CMK (cell line): Measurements from ENCODE around the gene RFNG.

Experiments used
- DNase-seq: peaks from one replicate; pipeline ENCODE4 v3.0.0-alpha.2; 2010; ENCODE audit warnings: low read depth

Gene RFNG

DNA sequence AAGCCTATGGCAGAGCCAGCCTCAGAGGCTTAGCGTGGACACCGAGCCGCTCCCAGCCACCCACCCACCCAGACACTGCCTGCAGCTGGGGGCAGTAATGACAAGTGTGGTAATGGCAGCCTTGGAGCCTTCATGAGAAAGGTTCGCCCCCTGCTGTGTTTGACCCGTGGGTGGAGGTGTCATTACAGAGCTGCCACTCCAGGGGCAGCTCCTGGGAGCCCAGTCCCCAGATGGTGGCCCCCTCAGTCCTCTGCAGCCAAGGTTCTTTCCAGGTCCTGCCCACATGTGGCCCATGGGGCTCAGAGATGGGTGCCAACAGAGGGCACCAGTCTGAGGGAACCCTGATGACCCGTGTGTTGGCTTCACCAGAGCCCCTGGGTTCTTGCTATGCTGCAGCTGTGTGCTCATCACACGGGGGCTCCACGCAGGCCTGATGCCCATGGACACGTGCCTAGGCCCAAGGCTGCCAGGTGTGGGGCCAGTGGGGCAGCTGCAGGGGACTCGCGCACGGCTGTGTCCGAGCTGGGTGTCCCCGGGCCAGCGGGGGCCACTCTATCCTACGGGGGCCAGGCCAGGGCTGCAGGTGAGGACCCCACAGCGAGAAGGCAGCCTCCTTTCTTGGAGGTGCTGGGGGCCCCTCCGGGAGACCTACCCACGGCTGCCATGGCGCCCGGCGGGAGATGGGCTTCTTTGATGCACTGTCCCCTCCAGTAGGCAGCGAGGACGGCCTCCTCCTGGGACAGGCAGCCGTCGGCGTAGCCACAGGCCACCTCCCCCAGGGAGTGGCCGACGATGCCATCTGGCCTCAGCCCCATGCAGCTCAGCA, 38.3 kb upstream of the RFNG start:
- DNase-seq = no peak

DNA sequence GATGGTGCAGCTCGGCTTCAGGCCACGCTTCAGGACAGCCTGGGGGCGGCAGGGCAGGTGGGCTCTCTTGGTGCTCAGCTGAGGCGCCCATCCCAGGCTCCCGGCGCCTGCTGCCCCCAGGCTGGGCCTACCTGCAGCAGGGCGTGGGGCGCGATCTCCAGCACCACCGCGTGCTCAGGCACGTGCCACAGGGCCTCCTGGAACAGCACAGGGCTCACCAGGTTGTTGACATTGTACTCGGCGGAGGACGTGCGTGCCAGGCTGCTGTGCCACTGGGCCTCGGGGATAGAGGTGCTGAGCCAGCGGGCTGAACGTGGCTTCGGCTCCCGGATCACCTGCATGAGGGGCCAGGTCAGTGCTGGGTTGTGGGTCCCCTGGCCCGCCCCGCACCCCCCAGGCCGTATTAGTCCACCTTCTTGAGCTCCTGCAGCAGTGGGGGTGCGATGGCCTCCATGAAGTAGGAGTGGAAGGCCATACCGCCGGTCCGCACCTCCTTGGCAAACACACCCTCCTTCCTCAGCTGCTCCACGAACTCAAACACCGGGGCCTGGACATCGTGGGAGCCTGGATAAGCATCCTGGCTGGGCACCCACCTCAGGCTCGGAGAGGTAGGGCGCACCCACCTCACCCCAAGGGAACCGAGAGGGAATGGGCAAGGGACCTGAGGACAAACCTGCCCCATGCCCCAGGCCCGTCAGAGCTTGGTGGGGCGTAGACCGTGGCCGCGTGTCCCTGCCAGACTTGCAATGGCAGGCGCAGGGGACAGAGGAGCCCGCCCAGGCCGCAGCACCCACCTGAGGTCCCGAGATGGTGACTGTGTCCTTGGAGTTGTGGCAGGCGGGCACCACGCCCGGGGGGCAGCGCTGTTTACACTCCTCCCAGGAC, 37.5 kb upstream of the RFNG start:
- DNase-seq = no peak

DNA sequence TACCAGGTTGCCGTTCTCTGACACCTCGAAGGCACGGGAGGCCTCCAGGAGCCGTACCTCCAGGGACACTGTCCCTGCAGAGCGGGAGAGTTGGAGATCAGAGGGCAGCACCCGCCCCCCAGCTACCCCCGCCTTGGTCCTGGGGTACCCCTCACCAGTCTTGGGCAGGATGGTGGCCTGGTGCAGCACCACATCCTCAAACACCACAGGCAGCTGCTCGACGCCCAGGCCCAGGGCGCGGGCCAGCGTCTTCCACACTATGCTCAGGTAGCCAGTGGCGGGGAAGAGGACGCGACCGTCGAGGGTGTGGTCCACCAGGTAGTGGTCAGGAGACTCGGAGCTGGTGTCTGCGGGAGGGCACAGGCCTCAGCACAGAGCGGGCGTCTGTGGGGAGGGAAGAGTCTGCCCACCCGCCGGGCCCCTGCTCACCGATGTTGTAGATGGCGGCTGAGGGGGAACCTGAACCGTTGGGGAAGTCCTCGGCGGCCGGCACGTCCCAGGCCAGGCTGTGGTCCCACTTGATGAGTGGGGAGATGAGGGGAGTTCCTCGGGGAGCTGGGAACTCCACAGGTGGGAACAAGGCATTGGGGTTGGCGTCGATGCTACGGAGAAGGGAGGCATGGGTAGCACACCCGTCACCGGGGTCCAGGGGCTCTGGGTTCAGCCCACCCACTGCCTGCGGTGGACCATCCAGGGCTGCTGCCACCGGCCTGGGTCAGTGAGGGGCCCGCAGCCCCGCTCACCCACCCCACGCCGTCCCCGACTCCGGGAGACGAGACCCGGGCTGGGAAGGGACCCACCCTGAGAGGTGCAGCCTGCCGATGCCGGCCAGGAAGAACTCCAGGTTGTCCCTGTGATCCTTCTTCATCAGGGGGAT, 36.6 kb upstream of the RFNG start:
- DNase-seq = no peak

DNA sequence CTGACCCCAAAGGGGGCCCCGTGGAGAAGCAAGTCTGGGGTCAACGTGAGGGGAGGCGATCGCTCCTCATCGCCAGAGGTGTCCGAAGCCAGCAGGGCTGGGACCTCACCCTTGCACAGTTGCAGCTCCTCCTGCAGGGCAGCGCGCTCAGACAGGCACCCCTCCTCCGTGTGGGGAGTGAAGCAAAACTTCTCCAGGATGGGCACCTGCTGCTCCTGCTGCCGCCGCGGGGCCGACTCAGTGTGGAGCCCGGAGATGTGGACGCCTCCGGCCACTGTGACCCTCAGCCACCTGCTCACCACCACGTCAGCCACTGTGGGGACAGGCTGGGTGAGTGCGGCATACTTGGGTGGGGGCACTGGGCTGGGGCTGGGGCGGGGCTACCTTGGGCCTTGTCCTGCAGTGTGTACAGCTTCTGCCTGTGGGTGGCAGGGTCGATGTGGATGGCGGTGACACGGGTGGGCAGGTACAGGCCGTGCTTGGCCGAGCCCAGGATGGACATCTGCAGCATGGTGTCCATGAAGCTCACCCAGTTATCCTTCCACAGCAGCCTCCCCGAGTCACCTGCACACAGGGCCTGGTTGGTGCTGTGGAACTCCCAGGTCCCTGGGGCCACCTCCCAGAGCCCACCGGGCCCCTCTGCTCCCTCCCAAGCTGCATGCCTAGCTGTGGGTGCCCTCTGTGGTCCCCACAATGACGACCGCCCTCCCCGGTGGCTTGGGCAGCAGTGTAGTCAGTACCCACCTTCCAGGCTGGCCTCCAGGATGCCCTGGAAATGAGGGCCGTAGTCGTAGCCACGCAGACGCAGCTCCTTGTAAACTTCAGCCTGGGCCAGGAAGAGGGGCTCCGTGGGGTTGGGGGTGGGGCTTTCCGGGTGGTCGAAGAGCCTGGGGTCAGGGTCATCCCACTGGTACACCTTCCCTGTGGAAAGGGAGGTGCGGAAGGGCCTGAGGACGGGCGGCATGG, 35.6 kb upstream of the RFNG start:
- no peak for DNase-seq

DNA sequence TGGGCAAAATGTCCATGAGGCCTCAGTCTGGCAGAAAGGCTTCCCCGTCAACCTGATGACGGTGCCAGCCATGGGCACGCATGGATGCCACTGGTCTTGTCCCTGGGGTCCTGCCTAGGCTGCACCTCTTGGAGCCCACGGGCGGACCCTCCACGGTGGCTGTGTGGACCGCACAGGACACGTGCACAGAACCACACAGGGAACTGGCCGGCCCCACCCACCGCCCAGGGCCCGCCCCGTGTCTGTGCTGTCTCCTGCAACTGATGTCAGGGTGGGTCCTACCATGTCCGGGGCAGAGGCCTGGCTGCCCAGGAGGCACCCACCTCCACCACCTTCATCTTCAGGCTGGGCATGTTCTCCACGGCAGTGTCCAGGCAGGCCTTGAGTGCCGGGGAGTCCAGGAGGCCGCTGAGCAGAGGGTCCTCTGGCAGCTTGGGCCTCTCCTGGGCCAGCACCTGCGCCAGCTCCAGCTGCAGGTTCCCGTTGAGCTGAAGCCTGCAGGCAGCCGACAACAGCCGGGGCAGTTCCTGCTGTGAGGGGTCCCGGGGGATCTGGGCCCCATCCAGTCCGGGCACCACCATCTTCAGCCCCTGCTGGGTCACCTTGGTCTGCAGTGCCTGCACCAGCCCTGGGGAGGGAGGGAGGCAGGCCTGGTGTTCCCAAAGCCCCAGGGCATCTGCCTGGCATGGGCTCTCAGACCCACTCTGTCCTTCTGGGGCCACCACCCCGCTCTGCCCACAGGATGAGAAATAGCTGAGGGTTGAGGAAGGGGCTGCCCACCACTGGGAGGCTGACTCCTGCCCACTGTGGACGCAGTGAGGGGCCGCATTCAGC, 34.5 kb upstream of the RFNG start:
- DNase-seq = no peak

DNA sequence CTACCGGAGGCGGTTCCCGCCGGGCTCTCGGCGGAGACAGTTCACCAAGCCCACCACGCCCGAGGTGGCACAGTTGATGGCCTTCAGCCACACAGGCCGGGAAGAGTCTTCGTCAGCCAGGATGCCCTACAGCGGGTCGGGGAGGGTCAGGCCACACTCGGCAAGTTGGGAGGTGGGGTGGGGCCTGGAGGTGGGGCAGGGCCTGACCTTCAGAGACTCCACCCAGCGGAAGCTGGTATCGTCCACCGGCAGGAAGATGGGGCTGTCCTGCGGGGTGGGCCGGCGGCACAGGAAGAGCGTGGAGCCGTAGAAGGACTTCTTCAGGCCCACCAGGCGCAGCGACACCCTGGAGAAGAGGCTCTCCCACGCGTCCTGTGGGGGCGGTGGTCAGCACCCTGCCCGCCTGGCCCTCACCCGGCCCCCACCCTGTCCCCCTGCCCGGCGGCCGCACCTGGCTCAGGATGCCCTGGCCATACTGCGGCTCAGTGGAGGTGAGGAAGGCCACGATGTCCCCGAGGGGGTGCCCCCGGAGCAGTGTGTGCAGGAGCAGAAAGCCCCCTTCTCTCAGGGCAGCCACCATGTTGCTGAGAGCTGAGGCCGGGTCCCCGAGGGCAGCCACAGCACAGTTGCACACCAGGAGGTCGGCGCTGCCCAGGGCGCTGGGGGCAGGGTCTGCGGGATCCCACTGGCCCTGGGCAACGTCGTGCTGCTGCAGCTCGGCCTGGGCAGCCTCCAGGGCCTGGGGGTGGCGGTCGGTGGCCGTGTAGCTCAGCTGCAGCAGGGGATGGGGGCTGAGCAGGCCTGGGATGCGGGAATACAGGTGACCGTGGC, 33.6 kb upstream of the RFNG start:
- no peak for DNase-seq

DNA sequence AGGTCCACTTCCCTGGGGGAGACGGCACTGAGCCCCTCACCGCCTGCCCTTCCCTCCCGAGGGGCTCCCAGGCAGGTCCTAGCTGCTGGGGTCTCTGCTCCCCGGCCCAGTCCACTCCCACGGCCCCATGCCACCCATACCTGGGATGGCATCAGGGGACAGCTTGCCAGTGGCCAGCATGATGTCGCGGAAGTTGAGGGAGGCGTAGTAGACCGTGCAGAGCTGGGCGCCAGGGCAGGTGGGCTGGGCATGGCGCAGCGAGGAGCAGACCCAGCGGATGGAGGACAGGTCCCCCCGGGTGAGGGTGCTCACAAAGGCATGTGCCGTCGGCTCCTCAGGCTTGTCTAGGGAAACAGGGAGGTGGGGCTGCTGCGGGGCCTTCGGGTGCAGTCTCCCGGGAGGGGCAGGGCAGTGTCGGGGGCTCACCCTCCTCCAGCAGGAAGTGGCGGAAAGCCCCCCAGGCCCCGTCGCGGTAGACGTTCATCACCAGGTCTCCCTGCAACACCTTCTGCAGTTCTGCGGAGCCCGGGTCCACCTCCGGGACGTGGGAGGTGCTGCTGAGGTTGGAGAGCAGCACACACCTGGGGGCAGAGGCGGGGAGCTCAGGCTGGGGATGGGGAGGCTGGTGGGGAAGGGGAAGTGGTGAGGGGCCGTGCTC, 32.9 kb upstream of the RFNG start:
- DNase-seq = no peak

DNA sequence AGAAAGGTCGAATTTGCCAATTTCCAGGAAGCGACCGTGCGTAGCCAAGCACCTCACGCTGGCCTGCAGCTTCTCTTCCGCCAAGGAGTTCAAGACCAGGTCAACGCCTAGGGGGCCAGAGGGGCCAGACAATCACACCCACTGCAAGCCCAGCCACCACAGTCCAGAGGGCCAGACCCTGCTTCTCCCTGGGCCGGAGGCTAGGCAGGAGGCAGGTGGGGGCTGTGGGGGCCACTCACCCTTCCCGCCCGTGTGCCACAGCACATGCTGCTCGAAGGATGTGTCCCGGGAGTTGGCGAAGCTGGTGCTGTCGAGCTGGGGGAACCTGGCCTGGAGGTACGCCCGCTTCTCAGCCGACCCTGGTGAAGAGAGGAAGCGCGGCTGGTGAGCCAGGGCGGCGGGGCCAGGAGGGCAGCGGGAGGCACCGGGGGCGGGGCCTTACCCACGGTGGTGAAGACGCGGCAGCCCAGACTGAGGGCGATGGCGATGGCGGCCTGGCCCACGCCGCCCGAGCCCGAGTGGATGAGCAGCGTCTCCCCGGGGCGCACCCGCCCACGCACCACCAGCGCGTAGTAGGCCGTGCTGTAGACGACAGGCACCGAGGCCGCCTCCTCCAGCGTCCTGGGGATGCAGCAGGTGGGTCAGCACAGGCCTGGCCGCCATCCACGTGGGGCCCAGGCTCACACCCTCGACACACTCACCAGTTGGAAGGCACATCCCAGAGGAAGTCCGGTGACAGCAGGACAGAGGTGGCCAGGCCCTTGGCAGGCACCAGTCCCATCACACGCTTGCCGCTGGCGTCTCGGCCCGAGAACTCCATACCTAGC, 32.1 kb upstream of the RFNG start:
- no peak for DNase-seq

DNA sequence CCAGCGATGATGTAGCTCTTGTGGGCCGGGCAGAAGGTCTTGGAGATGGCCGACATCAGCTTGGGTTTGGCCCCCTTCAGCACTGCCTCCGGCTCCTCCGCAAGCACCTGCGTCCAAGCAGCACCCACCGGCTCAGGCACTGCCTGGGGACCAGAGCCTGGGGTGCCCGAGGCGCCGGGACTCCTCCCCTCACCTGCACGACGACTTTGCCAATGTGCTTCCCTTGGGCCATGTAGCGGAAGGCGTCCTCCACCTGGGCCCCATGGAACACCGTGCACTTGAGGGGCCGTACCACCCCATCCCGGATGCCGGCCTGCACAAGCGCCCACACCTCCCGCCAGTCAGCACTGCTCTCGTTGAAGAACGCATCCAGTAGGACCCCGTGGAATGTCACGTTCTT, 31.4 kb upstream of the RFNG start:
- no peak for DNase-seq

DNA sequence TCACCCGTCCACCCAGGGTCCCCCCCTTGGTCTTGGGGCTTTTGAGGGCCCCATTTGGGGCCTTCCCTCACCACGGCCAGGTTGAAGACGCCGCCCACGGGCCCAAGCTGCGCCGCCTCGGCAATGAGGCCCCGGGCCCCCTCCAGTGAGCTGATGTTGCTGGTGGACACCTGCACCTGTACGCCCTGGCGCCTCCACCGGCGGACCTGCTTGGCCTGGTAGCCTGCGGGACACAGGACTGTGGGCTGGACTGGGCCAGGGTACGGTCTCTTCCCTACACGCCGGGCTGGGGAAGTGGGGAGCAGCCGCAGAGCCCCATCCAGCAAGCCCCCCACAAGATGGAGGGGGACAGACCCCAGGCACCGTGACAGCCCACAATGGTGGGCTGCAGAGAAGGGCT, 30.8 kb upstream of the RFNG start:
- DNase-seq = no peak

DNA sequence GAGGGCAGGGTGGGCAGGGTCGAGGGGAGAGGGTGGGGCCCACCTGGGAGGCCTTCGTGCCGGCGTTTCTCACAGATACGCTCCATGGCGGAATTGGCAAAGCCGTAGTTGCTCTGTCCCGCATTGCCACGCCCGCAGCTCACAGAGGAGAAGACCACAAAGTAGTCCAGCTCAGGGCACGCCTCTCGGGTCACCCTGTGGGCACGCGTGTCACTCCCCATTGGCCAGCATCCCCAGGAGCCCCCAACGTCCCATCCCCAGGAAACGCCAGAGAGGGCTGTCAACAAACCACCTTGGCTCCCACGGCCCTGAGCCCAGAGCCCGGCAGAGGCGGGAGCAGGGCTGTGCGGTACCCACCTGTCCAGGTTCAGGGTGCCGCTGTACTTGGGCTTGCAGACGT, 30.4 kb upstream of the RFNG start:
- DNase-seq = no peak

DNA sequence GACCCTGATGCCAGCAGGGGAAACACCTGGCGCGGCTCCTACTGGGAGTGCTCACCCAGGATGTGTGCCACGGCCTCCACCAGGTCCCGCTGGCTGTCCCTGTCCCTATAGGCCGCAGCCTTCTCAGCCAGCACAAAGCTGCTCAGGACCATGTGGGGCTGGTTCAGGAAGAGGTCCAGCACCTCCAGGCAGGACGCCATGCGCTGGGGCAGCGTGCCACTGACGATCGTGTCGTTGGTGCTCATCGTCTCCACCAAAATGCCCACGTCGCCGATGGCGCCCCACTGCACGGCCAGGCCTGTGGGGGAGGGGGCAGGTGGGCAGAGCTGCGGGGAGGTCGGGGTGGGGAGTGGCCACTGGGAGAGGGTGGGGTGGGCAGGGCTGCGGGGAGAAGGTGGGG, 29.9 kb upstream of the RFNG start:
- DNase-seq = no peak

DNA sequence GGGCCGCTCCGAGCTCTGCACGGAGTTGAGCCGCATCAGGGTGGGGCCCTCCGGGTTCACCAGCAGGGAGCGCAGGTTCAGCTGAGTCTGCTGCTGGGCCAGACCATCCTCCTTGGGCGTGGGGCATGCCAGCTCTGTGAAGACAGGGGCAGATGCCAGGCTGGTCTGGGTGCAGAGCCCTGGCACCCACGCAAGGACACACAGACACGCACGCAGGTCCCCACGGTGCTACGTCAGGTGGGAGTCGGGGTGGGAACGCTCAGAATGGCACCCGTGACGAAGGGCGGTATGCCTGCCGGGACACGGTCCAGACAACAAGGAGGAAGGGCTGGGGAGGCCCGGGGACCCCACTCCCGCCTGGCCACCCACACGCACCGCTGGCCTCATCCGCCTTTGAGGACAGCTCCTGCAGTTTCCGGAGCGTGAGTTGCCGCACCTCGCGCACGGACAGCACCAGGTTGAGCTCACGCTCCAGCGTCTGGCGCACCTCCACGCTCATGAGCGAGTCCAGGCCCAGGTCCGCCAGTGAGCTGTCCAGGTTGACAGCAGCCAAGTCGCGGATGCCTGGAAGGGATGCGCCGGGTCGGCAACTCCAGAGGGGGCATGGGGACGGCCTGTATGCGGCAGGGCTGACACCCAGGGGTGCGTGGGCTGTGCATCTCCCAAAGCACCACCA, 29.3 kb upstream of the RFNG start:
- no peak for DNase-seq

DNA sequence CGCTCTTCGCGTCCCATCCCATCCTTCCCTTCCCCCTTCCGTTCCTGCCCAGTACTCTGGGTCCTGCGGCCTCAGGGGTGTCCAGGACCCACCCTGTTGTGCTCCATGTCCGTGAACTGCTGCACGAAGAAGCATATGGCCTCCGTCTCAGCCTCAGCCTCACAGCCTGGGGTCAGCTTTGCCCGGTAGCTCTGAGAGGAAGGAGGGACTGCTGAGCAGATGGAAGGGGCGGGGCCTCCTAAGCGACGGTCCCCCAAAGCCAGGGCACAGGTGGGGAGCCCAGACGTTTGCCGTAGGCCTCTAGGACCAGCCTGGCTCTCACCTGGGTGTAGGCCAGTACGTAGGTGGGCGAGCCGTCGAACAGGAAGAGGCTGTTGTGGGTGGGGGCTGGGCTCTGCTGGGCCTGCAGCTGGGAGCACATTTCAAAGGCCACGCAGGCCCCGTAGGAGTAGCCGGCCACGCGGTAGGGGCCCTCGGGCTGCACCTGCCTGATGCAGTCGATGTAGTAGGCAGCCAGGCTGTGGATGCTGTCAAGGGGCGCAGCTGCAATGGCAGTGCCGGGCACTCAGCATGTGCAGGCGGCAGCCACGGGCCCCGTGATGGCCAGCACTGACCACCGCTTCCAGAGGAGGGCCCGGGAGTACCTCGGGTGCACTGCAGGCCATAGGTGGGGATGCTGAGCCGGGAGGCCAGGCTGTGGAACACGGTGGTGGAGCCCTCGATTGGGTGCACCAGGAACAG, 28.6 kb upstream of the RFNG start:
- DNase-seq = no peak

DNA sequence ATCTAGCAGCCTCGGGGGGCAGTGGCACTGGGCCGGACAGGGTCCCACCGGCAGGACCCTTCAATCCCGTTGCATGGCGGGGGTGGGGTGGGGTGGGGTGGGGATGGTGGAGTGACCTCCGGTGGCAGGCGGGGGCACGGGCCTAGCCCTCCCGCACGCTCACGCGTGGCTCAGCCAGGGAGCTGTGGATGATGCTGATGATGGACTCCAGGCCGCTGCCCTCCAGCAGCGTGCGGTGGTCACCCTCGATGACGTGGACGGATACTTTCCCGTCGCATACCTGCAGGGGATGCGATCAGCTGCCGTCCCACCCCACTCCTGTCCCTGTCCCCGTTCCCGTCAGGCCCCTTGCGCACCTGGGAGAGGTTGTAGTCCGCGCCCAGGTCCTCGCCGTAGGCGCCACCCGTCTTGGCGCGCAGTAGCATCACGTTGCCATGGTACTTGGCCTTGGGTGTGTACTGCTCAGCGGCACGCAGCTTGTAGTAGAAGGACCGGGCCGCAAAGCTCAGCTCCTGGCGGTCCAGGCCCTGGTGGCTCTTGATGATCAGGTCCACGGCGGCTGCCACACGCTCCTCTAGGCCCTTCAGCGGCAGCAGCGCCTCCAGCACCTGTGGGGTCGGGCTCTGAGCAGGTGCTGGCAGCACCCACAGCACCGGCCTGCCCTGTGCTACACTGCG, 27.5 kb upstream of the RFNG start:
- no peak for DNase-seq

DNA sequence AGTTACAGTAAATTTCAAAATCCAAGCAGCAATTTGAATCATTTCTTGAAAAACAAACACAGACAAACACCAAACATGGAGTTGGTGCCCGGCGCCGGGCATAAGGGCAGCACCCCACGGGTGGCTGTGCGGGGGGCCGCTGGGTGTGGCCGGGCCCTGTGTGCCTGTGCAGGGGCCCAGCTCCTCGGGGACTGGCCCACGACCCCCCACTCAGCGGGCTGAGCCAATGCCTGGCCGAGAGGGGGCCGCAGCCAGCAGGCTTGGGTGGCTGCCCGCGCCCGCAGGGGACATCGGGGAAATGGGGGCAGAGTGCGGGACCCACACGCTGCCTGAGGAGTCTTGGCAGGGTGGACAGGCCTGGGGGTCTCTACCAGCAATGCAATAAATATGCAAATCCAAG, 26.8 kb upstream of the RFNG start:
- DNase-seq = no peak
